Measurements from ENCODE around the gene MPI. TPM values are rescaled to one million over a fixed set of nuclear protein-coding genes. Genes with fewer than 3 reads are reported as not detected.

MPI gene
- total and polyA plus RNA-seq, 4 donors, result 16.1 to 38.4 (median 31.9) TPM

DNA sequence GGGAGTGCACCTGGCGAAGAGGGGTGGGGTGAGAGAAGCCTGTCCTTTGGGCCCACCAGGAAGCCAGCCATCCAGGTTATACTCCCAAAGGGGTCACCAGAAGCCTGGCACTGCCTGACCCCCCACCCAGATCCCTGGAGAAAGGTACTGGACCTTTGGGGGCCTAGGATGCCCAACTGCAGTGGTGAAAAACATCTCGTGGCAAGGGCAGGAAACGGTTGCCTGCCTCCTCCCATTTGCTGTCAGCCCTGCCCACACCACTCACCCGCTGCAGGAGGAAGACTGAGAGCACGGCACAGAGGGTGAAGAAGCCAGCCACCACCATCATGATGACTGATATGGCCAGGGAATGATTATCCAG is 44.7 kb upstream of the MPI start (continued):
- TF ChIP-seq JUND (IDR thresholded peaks at IDR 0.05), result no peak
- no peak for TF ChIP-seq SP1 (IDR thresholded peaks at IDR 0.05)
- no peak for TF ChIP-seq NR2F2 (IDR thresholded peaks at IDR 0.05)
- no peak for TF ChIP-seq RXRA (IDR thresholded peaks at IDR 0.05)

DNA sequence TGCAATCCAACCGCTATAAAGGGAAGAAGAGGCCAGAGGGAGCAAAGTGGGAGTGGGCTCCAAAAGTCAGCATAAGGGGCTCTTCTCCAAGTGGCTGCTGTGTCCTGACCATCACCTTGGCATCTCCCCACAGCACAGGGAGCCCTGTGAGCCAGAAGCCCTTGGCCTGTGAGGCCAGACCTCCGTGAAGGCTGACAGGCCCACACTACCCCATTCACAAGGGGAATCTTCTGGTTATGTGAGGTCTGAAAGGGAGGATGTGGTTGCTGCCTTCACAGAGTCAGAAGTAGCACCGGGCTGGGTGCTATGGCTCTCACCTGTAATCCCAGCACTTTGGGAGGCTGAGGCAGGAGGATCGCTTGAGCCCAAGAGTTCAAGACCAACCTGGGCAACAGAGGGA is 44.3 kb upstream of the MPI start:
- DNase-seq (ENCODE audit: low spot score), result no peak

DNA sequence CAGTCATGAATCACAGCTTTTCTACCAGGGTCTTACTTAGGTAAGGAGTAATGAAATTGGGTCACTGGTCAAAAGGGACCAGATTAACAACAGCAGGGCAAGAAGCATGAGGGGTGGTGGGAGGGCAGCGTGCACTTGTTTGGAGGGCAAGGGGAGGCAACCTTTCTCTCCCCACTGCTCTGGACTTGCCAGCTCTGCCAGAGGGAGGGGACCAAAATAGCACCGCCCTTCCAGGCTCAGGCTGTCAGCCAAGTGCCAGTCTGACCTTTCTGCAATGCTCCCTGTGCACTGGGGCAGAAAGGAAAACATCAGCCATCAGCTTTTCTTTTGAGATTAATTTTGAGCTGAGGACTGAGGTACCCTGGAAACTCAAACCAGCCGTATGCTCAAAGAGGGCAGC is 42.4 kb upstream of the MPI start:
- no peak overlapping the region for H3K9ac ChIP-seq (ENCODE audit: low read depth in 1 of 2, low read length in 2 of 2)
- no peak overlapping the region for H3K4me3 ChIP-seq (ENCODE audit: low read depth in 1 of 3, low read length in 3 of 3)
- H3K27me3 ChIP-seq (ENCODE audit: control insufficient read depth in 4 of 4, insufficient read depth in 4 of 4, low read length in 3 of 4), result no peaks in the 10 kb centered on the region
- peaks cover 5 to 18% (median 12%) of the 10 kb centered on the region in 4 donors for H3K4me1 ChIP-seq (ENCODE audit: control insufficient read depth in 4 of 4, insufficient read depth in 4 of 4, low read length in 3 of 4)
- no peak for TF ChIP-seq HNF4A (conservative IDR thresholded peaks at IDR 0.05)
- no peak for TF ChIP-seq YY1 (IDR thresholded peaks at IDR 0.05)
- TF ChIP-seq RAD21 (IDR thresholded peaks at IDR 0.05), result peak in 1 of 2 donors; percentile 17
- peaks cover 12 to 52% (median 28%) of the 10 kb centered on the region in 4 donors for H3K36me3 ChIP-seq (ENCODE audit: control insufficient read depth in 4 of 4, insufficient read depth in 3 of 4, low read depth in 1 of 4, low read length in 3 of 4)
- H3K9me3 ChIP-seq (ENCODE audit: control insufficient read depth in 4 of 4, low read length in 3 of 4), result no peaks in the 10 kb centered on the region
- 80% methylated on average over 3 of the region's 3 CpGs for WGBS
- no peak for DNase-seq (ENCODE audit: low spot score)
- no peak overlapping the region for H3K27ac ChIP-seq (ENCODE audit: low read depth in 1 of 2, low read length in 2 of 2)

More for the DNA sequence above, 44.3 kb upstream of the MPI start:
- H3K36me3 ChIP-seq (ENCODE audit: control insufficient read depth in 4 of 4, insufficient read depth in 3 of 4, low read depth in 1 of 4, low read length in 3 of 4), result peaks cover 6 to 33% (median 13%) of the 10 kb centered on the region in 4 donors
- H3K9me3 ChIP-seq (ENCODE audit: control insufficient read depth in 4 of 4, low read length in 3 of 4), result no peaks in the 10 kb centered on the region
- peaks cover 5 to 25% (median 15%) of the 10 kb centered on the region in 4 donors for H3K4me1 ChIP-seq (ENCODE audit: control insufficient read depth in 4 of 4, insufficient read depth in 4 of 4, low read length in 3 of 4)
- no peaks in the 10 kb centered on the region for H3K27me3 ChIP-seq (ENCODE audit: control insufficient read depth in 4 of 4, insufficient read depth in 4 of 4, low read length in 3 of 4)
- no peak for TF ChIP-seq RAD21 (IDR thresholded peaks at IDR 0.05)
- TF ChIP-seq FOXA1 (IDR thresholded peaks at IDR 0.05), result no peak
- no peak for TF ChIP-seq TAF1 (conservative IDR thresholded peaks at IDR 0.05)
- TF ChIP-seq EGR1 (IDR thresholded peaks at IDR 0.05; ENCODE audit: low read depth in 2 of 2), result no peak
- TF ChIP-seq, protein P1, sequence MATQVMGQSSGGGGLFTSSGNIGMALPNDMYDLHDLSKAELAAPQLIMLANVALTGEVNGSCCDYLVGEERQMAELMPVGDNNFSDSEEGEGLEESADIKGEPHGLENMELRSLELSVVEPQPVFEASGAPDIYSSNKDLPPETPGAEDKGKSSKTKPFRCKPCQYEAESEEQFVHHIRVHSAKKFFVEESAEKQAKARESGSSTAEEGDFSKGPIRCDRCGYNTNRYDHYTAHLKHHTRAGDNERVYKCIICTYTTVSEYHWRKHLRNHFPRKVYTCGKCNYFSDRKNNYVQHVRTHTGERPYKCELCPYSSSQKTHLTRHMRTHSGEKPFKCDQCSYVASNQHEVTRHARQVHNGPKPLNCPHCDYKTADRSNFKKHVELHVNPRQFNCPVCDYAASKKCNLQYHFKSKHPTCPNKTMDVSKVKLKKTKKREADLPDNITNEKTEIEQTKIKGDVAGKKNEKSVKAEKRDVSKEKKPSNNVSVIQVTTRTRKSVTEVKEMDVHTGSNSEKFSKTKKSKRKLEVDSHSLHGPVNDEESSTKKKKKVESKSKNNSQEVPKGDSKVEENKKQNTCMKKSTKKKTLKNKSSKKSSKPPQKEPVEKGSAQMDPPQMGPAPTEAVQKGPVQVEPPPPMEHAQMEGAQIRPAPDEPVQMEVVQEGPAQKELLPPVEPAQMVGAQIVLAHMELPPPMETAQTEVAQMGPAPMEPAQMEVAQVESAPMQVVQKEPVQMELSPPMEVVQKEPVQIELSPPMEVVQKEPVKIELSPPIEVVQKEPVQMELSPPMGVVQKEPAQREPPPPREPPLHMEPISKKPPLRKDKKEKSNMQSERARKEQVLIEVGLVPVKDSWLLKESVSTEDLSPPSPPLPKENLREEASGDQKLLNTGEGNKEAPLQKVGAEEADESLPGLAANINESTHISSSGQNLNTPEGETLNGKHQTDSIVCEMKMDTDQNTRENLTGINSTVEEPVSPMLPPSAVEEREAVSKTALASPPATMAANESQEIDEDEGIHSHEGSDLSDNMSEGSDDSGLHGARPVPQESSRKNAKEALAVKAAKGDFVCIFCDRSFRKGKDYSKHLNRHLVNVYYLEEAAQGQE (IDR thresholded peaks at IDR 0.05), result no peak
- TF ChIP-seq, protein P2, sequence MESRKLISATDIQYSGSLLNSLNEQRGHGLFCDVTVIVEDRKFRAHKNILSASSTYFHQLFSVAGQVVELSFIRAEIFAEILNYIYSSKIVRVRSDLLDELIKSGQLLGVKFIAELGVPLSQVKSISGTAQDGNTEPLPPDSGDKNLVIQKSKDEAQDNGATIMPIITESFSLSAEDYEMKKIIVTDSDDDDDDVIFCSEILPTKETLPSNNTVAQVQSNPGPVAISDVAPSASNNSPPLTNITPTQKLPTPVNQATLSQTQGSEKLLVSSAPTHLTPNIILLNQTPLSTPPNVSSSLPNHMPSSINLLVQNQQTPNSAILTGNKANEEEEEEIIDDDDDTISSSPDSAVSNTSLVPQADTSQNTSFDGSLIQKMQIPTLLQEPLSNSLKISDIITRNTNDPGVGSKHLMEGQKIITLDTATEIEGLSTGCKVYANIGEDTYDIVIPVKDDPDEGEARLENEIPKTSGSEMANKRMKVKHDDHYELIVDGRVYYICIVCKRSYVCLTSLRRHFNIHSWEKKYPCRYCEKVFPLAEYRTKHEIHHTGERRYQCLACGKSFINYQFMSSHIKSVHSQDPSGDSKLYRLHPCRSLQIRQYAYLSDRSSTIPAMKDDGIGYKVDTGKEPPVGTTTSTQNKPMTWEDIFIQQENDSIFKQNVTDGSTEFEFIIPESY (IDR thresholded peaks at IDR 0.05), result no peak
- TF ChIP-seq, protein P3, sequence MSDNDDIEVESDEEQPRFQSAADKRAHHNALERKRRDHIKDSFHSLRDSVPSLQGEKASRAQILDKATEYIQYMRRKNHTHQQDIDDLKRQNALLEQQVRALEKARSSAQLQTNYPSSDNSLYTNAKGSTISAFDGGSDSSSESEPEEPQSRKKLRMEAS (IDR thresholded peaks at IDR 0.05), result no peak
- no peak for TF ChIP-seq SP1 (IDR thresholded peaks at IDR 0.05)
- TF ChIP-seq YY1 (IDR thresholded peaks at IDR 0.05), result no peak
- TF ChIP-seq FOXA2 (IDR thresholded peaks at IDR 0.05), result no peak
- H3K27ac ChIP-seq (ENCODE audit: low read depth in 1 of 2, low read length in 2 of 2), result no peak overlapping the region
- 88% methylated on average over 4 of the region's 4 CpGs for WGBS
- H3K4me3 ChIP-seq (ENCODE audit: low read depth in 1 of 3, low read length in 3 of 3), result no peak overlapping the region
- H3K9ac ChIP-seq (ENCODE audit: low read depth in 1 of 2, low read length in 2 of 2), result no peak overlapping the region

Data from liver (tissue), 9 donors.